MM.1S (cell line): ENCODE data around the gene LHPP.

Source experiments
- DNase-seq: peaks from one replicate; pipeline ENCODE4 v3.0.0-alpha.2; 2015
- H2AFZ ChIP-seq: fragments of 300-600 bp; sonication (generic); 2 replicates; pipeline ENCODE4 v1.6.0; 2016; ENCODE audit warnings: antibody characterized with exemption, low read length
- H3F3A ChIP-seq: fragments of 300-600 bp; sonication (generic); 2 replicates; pipeline ENCODE4 v1.6.1; 2016; ENCODE audit warnings: mild to moderate bottlenecking, antibody characterized with exemption, low read length, moderate library complexity, mixed read lengths; ENCODE audit not compliant: insufficient read depth
- H3K27ac ChIP-seq: fragments of 300-600 bp; sonication (generic); 2 replicates; pipeline ENCODE4 v1.5.1; 2016; ENCODE audit warnings: mild to moderate bottlenecking, low read length
- H3K27me3 ChIP-seq: fragments of 300-600 bp; sonication (generic); replicated peaks from 2 replicates; pipeline ENCODE4 v1.6.0; 2016; ENCODE audit warnings: low read length; ENCODE audit not compliant: insufficient read depth
- H3K36me3 ChIP-seq: fragments of 300-600 bp; sonication (generic); replicated peaks from 2 replicates; pipeline ENCODE4 v1.6.1; 2016; ENCODE audit warnings: mild to moderate bottlenecking, low read length, mixed read lengths; ENCODE audit not compliant: insufficient read depth
- H3K4me1 ChIP-seq: fragments of 300-600 bp; sonication (generic); 2 replicates; pipeline ENCODE4 v1.6.1; 2016; ENCODE audit warnings: low read length, mixed read lengths
- H3K4me2 ChIP-seq: fragments of 300-600 bp; sonication (generic); 2 replicates; pipeline ENCODE4 v1.6.0; 2016; ENCODE audit warnings: low read depth, low read length
- H3K4me3 ChIP-seq: fragments of 300-600 bp; sonication (generic); 2 replicates; pipeline ENCODE4 v1.5.1; 2016; ENCODE audit warnings: low read length, mixed read lengths
- H3K79me2 ChIP-seq: fragments of 300-600 bp; sonication (generic); 2 replicates; pipeline ENCODE4 v1.6.1; 2016; ENCODE audit warnings: mixed run types, low read length, mixed read lengths
- H3K9ac ChIP-seq: fragments of 300-600 bp; sonication (generic); 2 replicates; pipeline ENCODE4 v1.6.1; 2016; ENCODE audit warnings: low read length, mixed read lengths
- H3K9me2 ChIP-seq: fragments of 300-600 bp; sonication (generic); replicated peaks from 2 replicates; pipeline ENCODE4 v1.6.1; 2016; ENCODE audit warnings: mild to moderate bottlenecking, low read length, mixed read lengths; ENCODE audit not compliant: insufficient read depth
- H3K9me3 ChIP-seq: fragments of 300-600 bp; sonication (generic); replicated peaks from 2 replicates; pipeline ENCODE4 v1.6.1; 2016; ENCODE audit warnings: mild to moderate bottlenecking, low read length, mixed read lengths; ENCODE audit not compliant: insufficient read depth
- H4K20me1 ChIP-seq: fragments of 300-600 bp; sonication (generic); 2 replicates; pipeline ENCODE4 v1.6.1; 2016; ENCODE audit warnings: mild to moderate bottlenecking, low read length, moderate library complexity, mixed read lengths; ENCODE audit not compliant: insufficient read depth
- CTCF ChIP-seq: fragments of 300-600 bp; sonication (generic); IDR thresholded peaks from 2 replicates; pipeline ENCODE4 v1.5.1; 2016; ENCODE audit warnings: antibody characterized with exemption, low read length, mixed read lengths
- EZH2 ChIP-seq: fragments of 300-600 bp; sonication (generic); optimal IDR thresholded peaks from 2 replicates; pipeline ENCODE3; 2017; ENCODE audit warnings: low read depth, mild to moderate bottlenecking, antibody characterized with exemption, low read length, mixed read lengths
- EZH2phosphoT487 ChIP-seq: fragments of 300-600 bp; sonication (generic); IDR thresholded peaks from 2 replicates; pipeline ENCODE4 v1.6.1; 2018; ENCODE audit warnings: antibody characterized with exemption, low read length

The LHPP gene

GRCh38 chr10:124650820-124651401 lies 189.3 kb downstream of the LHPP start:
- Histone ChIP-seq H3K79me2 (peaks cover 57% of the 10 kb centered on the region), H3F3A (peaks cover 16% of the 10 kb centered on the region), H2AFZ (no peak overlapping the region), H4K20me1 (no peaks in the 10 kb centered on the region), H3K4me3 (no peak overlapping the region), H3K4me2 (no peak overlapping the region), H3K9ac (no peak overlapping the region), H3K27me3 (no peaks in the 10 kb centered on the region), H3K9me2 (no peaks in the 10 kb centered on the region), H3K27ac (no peak overlapping the region), H3K4me1 (peaks cover 26% of the 10 kb centered on the region), H3K9me3 (no peaks in the 10 kb centered on the region), H3K36me3 (no peaks in the 10 kb centered on the region)
- TF ChIP-seq CTCF (no peak), EZH2phosphoT487 (no peak), EZH2 (no peak)
- no peak for DNase-seq

- Histone ChIP-seq H2AFZ (no peak overlapping the region), H3K79me2 (peaks cover 52% of the 10 kb centered on the region), H3K4me3 (no peak overlapping the region), H3K36me3 (no peaks in the 10 kb centered on the region), H4K20me1 (no peaks in the 10 kb centered on the region), H3K4me1 (peaks cover 26% of the 10 kb centered on the region), H3K9me2 (no peaks in the 10 kb centered on the region), H3K27ac (no peak overlapping the region), H3K9me3 (no peaks in the 10 kb centered on the region), H3K27me3 (no peaks in the 10 kb centered on the region), H3K4me2 (no peak overlapping the region), H3K9ac (no peak overlapping the region), H3F3A (peaks cover 16% of the 10 kb centered on the region)
- no peak for DNase-seq
- TF ChIP-seq EZH2 (no peak), EZH2phosphoT487 (no peak), CTCF (no peak)
Measured at GRCh38 chr10:124651402-124651891, 189.8 kb downstream of the LHPP start.

GRCh38 chr10:124652200-124652599 lies 190.6 kb downstream of the LHPP start:
- Histone ChIP-seq H3K4me3 (no peak overlapping the region), H3K9me3 (no peaks in the 10 kb centered on the region), H3K4me2 (no peak overlapping the region), H3F3A (peaks cover 16% of the 10 kb centered on the region), H3K27me3 (no peaks in the 10 kb centered on the region), H4K20me1 (no peaks in the 10 kb centered on the region), H3K27ac (no peak overlapping the region), H3K9me2 (no peaks in the 10 kb centered on the region), H3K79me2 (peaks cover 44% of the 10 kb centered on the region), H2AFZ (no peak overlapping the region), H3K4me1 (peaks cover 26% of the 10 kb centered on the region), H3K9ac (no peak overlapping the region), H3K36me3 (no peaks in the 10 kb centered on the region)
- no peak for DNase-seq
- TF ChIP-seq EZH2 (no peak), CTCF (no peak), EZH2phosphoT487 (no peak)
